K562 (cell line): ENCODE data around the gene SDHAF4. TPM values are rescaled to one million over a fixed set of nuclear protein-coding genes. Genes with fewer than 3 reads are reported as not detected.

Source experiments
- ATAC-seq: fragments of 200-7000 bp; cut with Tn5 transposase; 3 replicates; pipeline ENCODE4 v1.9.1; 2020; ENCODE audit warnings: moderate library complexity
- BruUV-seq: library from RNA; stranded (reverse); fragments of 400-500 nt; replicated peaks from 2 replicates; lab custom pipeline; 2021; lab: Mats Ljungman, UMichigan
- CTCF ChIA-PET: fragments of 300-600 bp; formaldehyde crosslinking; extraction: SDS; loops from one replicate; lab custom pipeline; 2021; ENCODE audit warnings: low intra/inter-chr PET ratio; lab: Yijun Ruan, JAX
- POLR2A ChIA-PET: fragments of 300-600, 350-650 bp; sonication (Branson Sonifier 250); formaldehyde crosslinking; extraction: SDS; loops from one replicate; lab custom pipeline; 2021; ENCODE audit warnings: antibody characterized with exemption, inconsistent platforms; lab: Yijun Ruan, JAX
- DNase-seq, 4 experiments: peaks; one replicate each; pipeline versions ENCODE4 v3.0.0 to v3.0.0-alpha.2; 2011 to 2018; ENCODE audit warnings: low spot score in 3 of 4, mixed read lengths in 3 of 4; ENCODE audit errors: extremely low read depth in 1 of 4
- FAIRE-seq: peaks from 2 replicates; lab custom pipeline; 2011; peaks lifted over from hg19 to GRCh38; lab: Jason Lieb, UNC
- H2AFZ ChIP-seq: 2 replicates; pipeline ENCODE4 v1.6.0; 2011; ENCODE audit warnings: low read depth, low read length, control low read depth, inconsistent platforms
- H3K27ac ChIP-seq: fragments of 200-600 bp; 3 replicates; pipeline ENCODE4 v1.8.0; 2011; ENCODE audit warnings: low read depth, mild to moderate bottlenecking, control low read depth, inconsistent platforms, low read length, moderate library complexity, mixed read lengths; ENCODE audit errors: extremely low read depth
- H3K27me3 ChIP-seq, 2 experiments: fragments of 300-600 bp in 1 of 2; 2 replicates in 1 of 2; 3 replicates in 1 of 2; pipeline versions ENCODE4 v1.6.0 to v1.8.0; 2011; ENCODE audit warnings: inconsistent platforms in 2 of 2, low read length in 2 of 2, mild to moderate bottlenecking in 1 of 2, mixed read lengths in 1 of 2, moderate library complexity in 1 of 2; ENCODE audit not compliant: control insufficient read depth in 2 of 2, insufficient read depth in 2 of 2
- H3K36me3 ChIP-seq: fragments of 300-600 bp; 3 replicates; pipeline ENCODE4 v1.8.0; 2011; ENCODE audit warnings: mild to moderate bottlenecking, low read length, inconsistent platforms; ENCODE audit not compliant: control insufficient read depth, insufficient read depth
- H3K4me1 ChIP-seq, 2 experiments: fragments of 200-600 bp in 1 of 2; replicated peaks in 1 of 2; 2 replicates in 1 of 2; 3 replicates in 1 of 2; pipeline versions ENCODE4 v1.5.1 to v1.8.0; 2011; ENCODE audit warnings: inconsistent platforms in 2 of 2, low read length in 2 of 2, mild to moderate bottlenecking in 1 of 2, mixed read lengths in 1 of 2, moderate library complexity in 1 of 2; ENCODE audit not compliant: control insufficient read depth in 2 of 2, insufficient read depth in 2 of 2
- H3K4me2 ChIP-seq: 2 replicates; pipeline ENCODE4 v1.6.1; 2011; ENCODE audit warnings: low read length, control low read depth, inconsistent platforms, mixed read lengths; ENCODE audit not compliant: insufficient read depth
- H3K4me3 ChIP-seq: fragments of 200-600 bp; sonication (generic), shearing (Covaris generic); 2 replicates; pipeline ENCODE4 v1.5.1; 2016; ENCODE audit warnings: control low read depth, inconsistent platforms
- H3K79me2 ChIP-seq: fragments of 200-600 bp; 3 replicates; pipeline ENCODE4 v1.8.0; 2011; ENCODE audit warnings: low read length, inconsistent platforms; ENCODE audit not compliant: control insufficient read depth, insufficient read depth
- H3K9ac ChIP-seq, 2 experiments: 2 replicates each; pipeline versions ENCODE4 v1.6.0 to v1.6.1; 2011; ENCODE audit warnings: low read depth in 2 of 2, low read length in 2 of 2, control low read depth in 1 of 2, inconsistent platforms in 1 of 2, mild to moderate bottlenecking in 1 of 2, mixed read lengths in 1 of 2; ENCODE audit not compliant: insufficient read depth in 1 of 2
- H3K9me1 ChIP-seq: one replicate; pipeline ENCODE4 v1.6.0; 2011; ENCODE audit warnings: inconsistent platforms, mild to moderate bottlenecking, low read length, moderate library complexity; ENCODE audit not compliant: control insufficient read depth, insufficient read depth
- H3K9me3 ChIP-seq: replicated peaks from 2 replicates; pipeline ENCODE4 v1.5.1; 2011; ENCODE audit warnings: low read depth, low read length, inconsistent platforms; ENCODE audit not compliant: control insufficient read depth, insufficient read depth
- H4K20me1 ChIP-seq: replicated peaks from 2 replicates; pipeline ENCODE4 v1.6.1; 2011; ENCODE audit warnings: low read length, inconsistent platforms, mixed read lengths; ENCODE audit not compliant: control insufficient read depth, insufficient read depth
- BCL6 ChIP-seq: fragments of 250-450 bp; sonication (Bioruptor Pico); IDR thresholded peaks from 2 replicates; pipeline ENCODE4 v1.4.0; 2020
- GTF2F1 ChIP-seq: IDR thresholded peaks from 2 replicates; pipeline ENCODE4 v1.6.1; 2011; ENCODE audit warnings: low read depth, low read length, improper control_type of control experiment
- RAD21 ChIP-seq, 2 experiments: fragments of 250-450 bp in 1 of 2; fragments of 450-650 bp in 1 of 2; sonication (Bioruptor Pico) in 1 of 2; formaldehyde crosslinking in 1 of 2; IDR thresholded peaks in 1 of 2; conservative IDR thresholded peaks in 1 of 2; 2 replicates each; pipeline versions ENCODE4 v1.4.0 to v1.8.0; 2020 to 2022; ENCODE audit warnings: mild to moderate bottlenecking in 2 of 2, moderate library complexity in 1 of 2
- ZFP1 ChIP-seq: fragments of 450-650 bp; formaldehyde crosslinking; IDR thresholded peaks from 2 replicates; pipeline ENCODE4 v1.4.0; 2020; ENCODE audit warnings: mild to moderate bottlenecking, mixed read lengths
- in situ Hi-C: fragments of 300-500 bp; cut with MboI; formaldehyde crosslinking; loops from 4 replicates; pipeline ENCODE4 v1.15.0; 2018; ENCODE audit warnings: inconsistent platforms, mixed read lengths
- intact Hi-C: fragments of 100-400 bp; cut with micrococcal nuclease; formaldehyde crosslinking; loops from 2 replicates; pipeline ENCODE4 v1.14.2; 2022
- polyA plus RNA-seq, 8 experiments: library from polyadenylated mRNA; depleted of rRNA in 4 of 8; stranded (reverse) in 5 of 8; unstranded in 3 of 8; fragments of >200 nt; fragmentation: Nextera tagmentation in 2 of 8; fragmentation: Illumina TruSeq in 1 of 8; extraction: Ambion mirVana in 2 of 8; extraction: Trizol in 1 of 8; gene quantifications; 2 replicates each; pipeline versions ENCODE4 v1.2.1 to v1.2.3, GENCODE V29; 2011 to 2014; ENCODE audit warnings: inconsistent platforms in 1 of 8, missing spikeins in 1 of 8
- total RNA-seq, 7 experiments: library from RNA; depleted of rRNA in 6 of 7; stranded (reverse); fragments of >200 nt in 6 of 7; fragmentation: Illumina TruSeq in 2 of 7; extraction: Trizol in 2 of 7; gene quantifications; 2 replicates each; pipeline versions ENCODE4 v1.2.1 to v1.2.3, GENCODE V29; 2011 to 2021; ENCODE audit warnings: low replicate concordance in 1 of 7
- TF ChIP-seq, protein P1 (sequence below), 3 experiments: IDR thresholded peaks in 2 of 3; conservative IDR thresholded peaks in 1 of 3; 2 replicates each; pipeline ENCODE4 v1.5.1; 2011 to 2012; ENCODE audit warnings: low read length in 3 of 3, mild to moderate bottlenecking in 3 of 3, control low read depth in 2 of 3, improper control_type of control experiment in 1 of 3, inconsistent platforms in 1 of 3, low read depth in 1 of 3, mixed read lengths in 1 of 3, moderate library complexity in 1 of 3; ENCODE audit not compliant: insufficient read depth in 2 of 3

Gene SDHAF4
- total and polyA plus RNA-seq, 9 of the 15 experiments (the other 6 are each of a cell fraction or from before 2014, with no cell fraction given), result 3.5 to 12.0 (median 6.2) TPM

GRCh38 chr6:70538376-70538775 is 28.4 kb upstream of the SDHAF4 start (continued):
- TF ChIP-seq ZFP1 (CRISPR knock-in tag) (no peak), GTF2F1 (no peak)

GRCh38 chr6:70547313-70547712 is 19.4 kb upstream of the SDHAF4 start:
- DNase-seq (no peak), ATAC-seq (peak; percentile 72)
- ChIA-PET POLR2A (interaction anchor here (0.7 kb wide), 1 partner anchor 119 kb away, joined by 3 read pairs; no protein-coding TSS in a partner anchor), CTCF (interaction anchor here (0.6 to 1.3 kb wide), 3 partner anchors 138 to 410 kb away, joined by 3 to 8 read pairs (median 3); no protein-coding TSS in a partner anchor)
- Histone ChIP-seq H3K9ac (no peak overlapping the region), H3K4me3 (no peak overlapping the region), H3K4me1 (no peaks in the 10 kb centered on the region), H3K27ac (no peak overlapping the region), H3K79me2 (no peaks in the 10 kb centered on the region), H3K36me3 (peaks cover 4% of the 10 kb centered on the region; the same call in 1 of the 3 replicates), H3K27me3 (no peaks in the 10 kb centered on the region), H4K20me1 (no peaks in the 10 kb centered on the region), H3K9me1 (no peaks in the 10 kb centered on the region)
- intact Hi-C loops (loop anchor here (1.0 kb wide), 1 partner anchor 139 kb away; no protein-coding TSS in a partner anchor), in situ Hi-C loops (loop anchor here (25.0 kb wide), 1 partner anchor 340 kb away; no protein-coding TSS in a partner anchor)
- BruUV-seq, result no TSS peak
- TF ChIP-seq BCL6 (no peak), RAD21 (CRISPR knock-in tag; conservative IDR thresholded peaks at IDR 0.05 in 1 of 2, IDR thresholded peaks at IDR 0.05 in 1 of 2) (peak; percentile 50 to 53)
- TF ChIP-seq, protein P1, sequence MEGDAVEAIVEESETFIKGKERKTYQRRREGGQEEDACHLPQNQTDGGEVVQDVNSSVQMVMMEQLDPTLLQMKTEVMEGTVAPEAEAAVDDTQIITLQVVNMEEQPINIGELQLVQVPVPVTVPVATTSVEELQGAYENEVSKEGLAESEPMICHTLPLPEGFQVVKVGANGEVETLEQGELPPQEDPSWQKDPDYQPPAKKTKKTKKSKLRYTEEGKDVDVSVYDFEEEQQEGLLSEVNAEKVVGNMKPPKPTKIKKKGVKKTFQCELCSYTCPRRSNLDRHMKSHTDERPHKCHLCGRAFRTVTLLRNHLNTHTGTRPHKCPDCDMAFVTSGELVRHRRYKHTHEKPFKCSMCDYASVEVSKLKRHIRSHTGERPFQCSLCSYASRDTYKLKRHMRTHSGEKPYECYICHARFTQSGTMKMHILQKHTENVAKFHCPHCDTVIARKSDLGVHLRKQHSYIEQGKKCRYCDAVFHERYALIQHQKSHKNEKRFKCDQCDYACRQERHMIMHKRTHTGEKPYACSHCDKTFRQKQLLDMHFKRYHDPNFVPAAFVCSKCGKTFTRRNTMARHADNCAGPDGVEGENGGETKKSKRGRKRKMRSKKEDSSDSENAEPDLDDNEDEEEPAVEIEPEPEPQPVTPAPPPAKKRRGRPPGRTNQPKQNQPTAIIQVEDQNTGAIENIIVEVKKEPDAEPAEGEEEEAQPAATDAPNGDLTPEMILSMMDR (IDR thresholded peaks at IDR 0.05 in 2 of 3, conservative IDR thresholded peaks at IDR 0.05 in 1 of 3; ENCODE audit: insufficient read depth in 2 of 3, low read depth in 1 of 3, low read length in 3 of 3), result peak; percentile 23 to 51 (median 30); a peak in 3 of 6 replicates
- TF ChIP-seq, all 486 proteins: peak for 2
- Histone ChIP-seq H3K9me3 (no peaks in the 10 kb centered on the region), H2AFZ (no peak overlapping the region), H3K4me2 (no peak overlapping the region)
- no peak for FAIRE-seq
